CD4-positive, alpha-beta T cell treated with Interleukin-15 for 4 hours (primary cell): ENCODE measurements around the gene APEX2.
"Not testable (repeated sequence)": the region's sequence is repeated elsewhere in the genome, so short reads cannot be mapped to it uniquely, and the experiment has no call there.

Source experiments
- DNase-seq: peaks from one replicate; pipeline ENCODE4 v3.0.0-alpha.2; 2020; ENCODE audit warnings: low spot score

Gene APEX2

DNA sequence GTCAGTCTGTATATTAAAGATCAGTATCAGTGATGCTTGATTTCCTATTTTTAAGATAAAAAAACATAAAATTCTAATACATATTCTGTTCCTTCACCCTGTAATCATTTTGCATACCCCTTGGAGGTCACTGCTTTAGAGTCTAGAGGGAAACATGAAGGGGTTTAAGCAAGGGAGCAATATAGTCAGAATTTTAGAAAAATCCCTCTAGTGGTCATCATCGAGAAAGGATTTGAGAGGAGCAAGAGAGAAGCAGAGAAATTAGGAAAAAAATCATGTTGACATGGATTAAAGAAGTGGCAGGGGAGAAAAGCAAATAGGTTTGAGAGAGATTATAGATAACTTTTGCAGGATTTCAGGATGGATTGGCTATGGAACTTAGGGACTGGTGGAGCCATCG lies 11.1 kb downstream of the APEX2 start:
- no peak for DNase-seq

DNA sequence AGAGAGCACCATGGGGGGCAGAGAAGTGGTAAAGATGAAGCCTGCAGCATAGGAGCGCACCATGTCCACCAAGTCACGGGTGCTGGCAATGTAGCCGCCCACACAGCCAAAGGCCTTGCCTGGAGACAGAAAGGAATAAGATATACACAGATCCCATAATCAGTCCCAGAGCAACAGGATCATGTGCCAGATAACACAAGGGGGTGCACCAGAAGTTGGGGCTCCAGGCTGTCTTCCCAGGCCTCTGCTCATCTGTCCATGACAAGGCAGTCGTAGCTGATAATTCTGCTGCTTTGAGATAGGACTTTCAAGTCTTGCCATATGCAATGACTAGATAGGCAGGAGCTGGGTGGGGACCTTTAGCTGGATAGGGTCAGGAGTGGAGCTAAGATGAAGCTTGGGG lies 14.7 kb downstream of the APEX2 start:
- no peak for DNase-seq

DNA sequence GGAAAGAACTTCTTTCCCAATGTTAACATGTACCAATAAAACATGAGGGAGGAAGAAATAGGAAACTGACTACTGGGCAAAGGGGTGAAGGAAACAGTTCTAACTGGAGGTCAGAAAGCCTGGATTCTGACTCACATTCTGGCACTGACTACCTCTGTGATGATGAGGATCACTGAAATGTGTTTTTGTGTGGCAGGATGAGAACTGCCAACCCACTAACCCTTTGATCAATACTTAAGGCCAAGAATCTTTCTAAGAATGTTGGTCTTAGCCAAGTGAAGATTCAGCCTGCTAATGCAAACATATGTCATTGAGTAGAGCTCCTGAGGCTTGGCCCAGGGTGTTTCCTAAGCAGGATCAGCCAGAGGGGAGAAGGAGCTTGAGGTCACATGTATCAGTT lies 26.0 kb downstream of the APEX2 start:
- DNase-seq: no peak

DNA sequence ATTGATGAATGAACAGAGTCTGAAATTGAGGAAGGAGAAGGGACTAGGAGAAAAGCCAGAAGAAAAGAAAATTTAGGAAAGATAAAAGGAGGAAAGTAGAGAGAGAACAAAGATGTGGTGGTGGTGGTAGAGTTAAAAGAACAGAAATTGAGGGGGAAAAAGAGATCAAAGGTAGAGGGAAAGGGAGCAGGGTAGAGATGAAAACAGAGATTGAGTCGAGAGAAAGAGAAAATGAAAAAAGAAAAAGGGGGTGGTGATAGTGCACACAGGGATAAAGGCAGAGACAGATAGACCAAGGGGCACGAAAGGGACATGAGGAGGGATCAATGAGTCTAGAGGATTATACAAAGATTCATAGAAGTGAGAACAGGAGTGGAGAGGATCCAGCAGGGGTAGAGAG lies 26.7 kb downstream of the APEX2 start:
- no peak for DNase-seq

DNA sequence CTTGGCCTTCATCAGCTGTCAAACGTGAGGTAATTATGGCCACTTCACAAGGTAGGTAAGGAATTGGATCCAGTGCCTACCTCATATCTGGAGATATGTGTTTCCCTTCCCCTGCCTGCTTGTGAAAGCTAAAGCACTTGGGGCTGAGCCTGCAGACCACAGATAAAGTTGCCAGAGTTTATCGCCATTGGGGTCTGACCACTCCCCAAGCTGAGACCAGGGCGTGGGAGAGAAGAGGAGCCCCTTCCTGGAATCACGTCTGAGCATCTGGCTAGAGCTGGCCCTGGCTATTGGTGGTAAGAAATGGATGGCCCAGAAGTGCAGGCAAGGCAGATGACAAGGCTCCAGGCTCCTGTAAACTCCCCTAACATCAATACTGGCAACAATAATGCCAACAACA lies 27.9 kb downstream of the APEX2 start:
- no peak for DNase-seq

DNA sequence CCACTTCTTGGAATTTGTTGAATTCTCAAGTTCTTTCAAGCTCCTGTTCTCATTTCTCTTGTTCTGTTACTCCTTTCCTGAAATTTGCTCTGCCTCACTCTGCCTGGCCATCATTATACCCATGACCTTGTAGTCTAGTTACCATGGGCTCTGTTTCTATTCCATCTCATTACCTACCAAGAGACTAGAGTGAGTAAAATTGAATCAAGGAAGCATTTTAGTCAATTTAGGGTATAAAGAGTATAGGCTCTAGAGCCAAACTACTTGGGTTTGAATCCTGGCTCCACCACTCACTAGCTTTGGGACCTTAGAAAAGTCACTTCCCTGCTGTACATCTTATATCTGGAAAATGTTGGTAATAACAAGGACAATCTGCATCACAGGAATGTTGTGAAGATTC lies 28.4 kb downstream of the APEX2 start:
- DNase-seq: no peak

DNA sequence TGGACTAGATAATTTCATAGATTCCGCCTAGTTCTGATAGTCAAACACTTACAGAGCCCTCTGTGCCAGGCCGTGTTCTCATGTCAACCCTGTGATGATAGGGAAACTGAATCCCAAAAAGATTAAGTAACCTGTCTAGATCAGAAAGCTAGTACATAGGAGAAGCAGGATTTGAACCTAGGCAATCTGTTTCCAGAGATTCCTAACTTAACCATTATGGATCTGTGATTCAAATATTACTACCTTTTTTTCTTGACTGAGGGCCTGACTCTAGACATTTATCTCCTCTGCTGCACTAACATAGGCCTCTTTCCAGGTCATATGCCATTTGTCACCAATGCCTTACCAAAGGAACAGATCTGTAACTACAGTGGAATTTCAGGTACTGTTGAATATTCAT lies 29.1 kb downstream of the APEX2 start:
- no peak for DNase-seq

DNA sequence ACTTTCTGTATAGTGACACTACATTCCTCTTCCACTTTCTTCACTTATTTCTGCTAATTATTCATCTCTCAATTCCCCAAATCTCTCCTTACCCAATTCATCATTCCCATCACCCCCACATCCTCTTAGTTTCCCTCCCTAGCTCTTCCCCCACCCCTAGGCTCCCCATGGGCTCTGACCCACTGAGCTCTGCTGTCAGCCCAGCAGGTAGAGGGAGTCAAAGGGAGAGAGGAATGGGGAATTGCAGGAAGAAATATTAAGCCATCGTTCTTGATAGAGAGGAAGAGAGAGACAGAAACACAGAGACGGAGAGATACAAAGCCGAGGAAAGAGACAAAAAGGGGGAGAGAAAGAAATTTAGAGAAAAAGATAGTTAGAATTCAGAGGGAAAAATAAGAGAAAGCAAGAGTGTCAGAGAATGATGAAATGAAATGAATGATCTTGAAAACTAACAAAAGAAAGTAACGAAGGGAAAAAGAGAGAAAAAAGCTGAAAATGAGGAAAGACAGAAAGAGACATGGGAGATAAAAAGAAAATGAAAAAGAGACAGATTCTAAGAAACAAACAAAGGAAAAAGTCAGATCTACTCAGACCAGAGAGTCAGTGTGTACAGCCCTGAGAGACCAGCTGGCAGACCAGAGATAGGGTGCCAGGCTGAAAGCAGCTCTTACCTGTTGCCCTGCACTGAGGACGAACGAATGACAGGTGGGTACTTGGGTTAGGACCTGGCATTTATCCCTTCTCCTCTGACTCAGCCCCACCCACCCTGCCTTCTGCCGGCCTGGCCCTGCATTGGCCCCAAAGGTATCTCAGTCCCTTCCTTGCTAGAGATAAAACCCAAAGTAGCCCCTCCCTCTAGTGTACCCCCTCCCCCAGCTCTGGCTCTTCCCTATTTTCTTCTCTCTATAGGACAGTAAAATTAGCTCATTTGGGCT lies 30.4 kb downstream of the APEX2 start, which contains the start of gene ALAS2:
Gene ALAS2 (minus strand): TSS at position 707 of the 935 bp plus-strand sequence. CDS start 4,977 bp downstream, outside the sequence.
- no peak for DNase-seq

DNA sequence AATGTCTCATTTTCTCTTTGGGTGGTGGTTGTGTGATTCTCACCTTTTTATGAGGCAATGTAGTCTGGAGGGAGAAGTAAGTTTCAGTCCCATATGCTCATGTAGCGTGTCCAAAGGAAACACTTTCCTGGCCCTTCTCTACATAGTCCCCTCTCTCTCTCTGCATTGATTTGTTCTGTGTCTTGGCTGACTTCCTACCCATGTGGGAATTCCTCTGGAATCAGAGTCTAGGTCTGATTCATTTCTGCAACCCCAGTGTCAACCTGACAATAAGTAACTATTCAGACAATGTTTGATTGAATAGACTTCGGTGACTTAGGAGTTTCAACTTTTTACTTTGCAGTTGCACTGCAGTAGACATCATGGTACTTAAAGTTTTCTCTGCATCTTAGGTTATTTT lies 33.3 kb downstream of the APEX2 start:
- DNase-seq: no peak

DNA sequence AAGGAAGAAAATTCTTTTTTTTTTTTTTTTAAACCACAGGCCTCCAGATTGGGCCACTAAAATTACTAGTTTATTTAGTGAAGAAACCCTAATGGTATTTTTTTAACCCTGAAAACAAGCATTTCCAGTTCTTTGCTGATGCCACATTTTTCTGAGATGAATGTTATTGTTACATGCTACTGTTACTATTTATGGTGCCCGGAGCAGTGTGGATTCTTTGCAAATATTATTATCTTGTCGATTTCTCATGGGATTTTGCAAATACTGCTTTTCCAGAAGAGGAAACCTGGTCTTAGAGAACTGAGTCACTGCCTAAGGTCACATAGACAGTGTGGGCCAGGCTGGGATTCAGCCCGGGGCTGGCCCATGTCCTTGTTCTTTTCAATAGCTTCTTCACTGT lies 39.3 kb downstream of the APEX2 start:
- DNase-seq: no peak

DNA sequence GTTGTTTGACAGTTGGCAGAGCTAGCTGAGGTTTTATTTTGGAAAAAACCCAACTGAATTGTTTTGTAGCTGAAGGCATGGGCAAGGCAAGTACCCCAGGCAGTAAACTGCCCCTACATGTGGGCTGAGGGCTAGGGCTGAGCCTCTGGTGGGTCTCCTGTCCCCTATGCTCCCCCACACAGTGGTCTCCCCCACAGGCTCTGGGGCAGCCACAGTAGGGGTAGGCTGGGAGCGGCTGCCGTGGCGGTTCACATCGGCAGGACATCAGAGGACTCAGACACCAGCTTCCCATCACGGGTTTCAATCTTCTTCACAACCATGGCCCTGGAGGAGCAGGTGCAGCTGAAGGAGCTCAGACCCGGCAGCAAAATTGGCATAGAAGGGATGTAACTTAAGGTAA lies 41.4 kb downstream of the APEX2 start:
- DNase-seq: no peak

DNA sequence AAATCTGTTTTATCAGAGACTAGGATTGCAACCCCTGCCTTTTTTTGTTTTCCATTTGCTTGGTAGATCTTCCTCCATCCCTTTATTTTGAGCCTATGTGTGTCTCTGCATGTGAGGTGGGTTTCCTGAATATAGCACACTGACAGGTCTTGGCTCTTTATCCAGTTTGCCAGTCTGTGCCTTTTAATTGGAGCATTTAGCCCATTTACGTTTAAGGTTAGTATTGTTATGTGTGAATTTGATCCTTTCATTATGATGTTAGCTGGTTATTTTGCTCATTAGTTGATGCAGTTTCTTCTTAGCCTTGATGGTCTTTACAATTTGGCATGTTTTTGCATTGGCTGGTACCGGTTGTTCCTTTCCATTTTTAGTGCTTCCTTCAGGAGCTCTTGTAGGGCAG lies 50.4 kb downstream of the APEX2 start:
- DNase-seq: not testable (repeated sequence)

DNA sequence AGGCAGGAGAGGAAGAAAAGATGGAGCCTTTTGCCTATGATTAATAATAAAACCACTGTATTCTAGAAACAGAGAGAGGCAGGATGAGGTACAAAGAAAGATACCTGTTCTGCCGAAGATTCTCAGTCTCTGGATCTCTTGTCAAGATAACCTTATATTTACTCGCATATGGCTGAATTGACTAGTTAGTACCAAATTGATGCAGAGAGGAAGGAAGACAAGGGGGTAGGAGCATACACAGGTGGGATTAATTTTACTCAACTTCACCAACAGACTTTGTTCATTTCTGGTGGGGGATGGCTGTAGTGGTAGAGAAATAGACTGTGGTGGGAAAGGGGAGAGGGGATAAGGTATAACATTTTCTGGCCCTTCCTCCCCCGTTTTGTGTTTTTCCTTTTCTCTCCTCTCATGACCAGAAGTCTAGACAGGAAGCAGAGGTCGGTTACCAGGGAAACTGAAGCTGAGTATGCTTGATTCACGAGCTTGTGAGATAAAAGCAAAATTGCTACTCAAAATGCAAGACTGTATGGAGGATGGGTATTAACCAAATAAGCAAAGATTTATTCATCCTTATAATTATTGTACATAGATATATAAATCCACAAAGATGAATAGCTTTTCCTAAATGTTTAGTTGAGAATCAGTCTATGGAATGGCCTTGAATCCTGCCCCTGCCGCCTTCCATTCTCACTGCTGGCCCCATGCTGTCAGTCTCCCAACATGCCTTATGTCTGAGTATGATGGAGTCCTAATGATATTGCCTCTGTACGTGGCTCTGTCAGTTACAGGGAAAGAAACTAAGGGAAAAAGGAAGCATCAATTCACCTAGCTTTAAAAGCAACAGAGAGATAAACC lies 56.9 kb downstream of the APEX2 start:
- peak; percentile 67 for DNase-seq

DNA sequence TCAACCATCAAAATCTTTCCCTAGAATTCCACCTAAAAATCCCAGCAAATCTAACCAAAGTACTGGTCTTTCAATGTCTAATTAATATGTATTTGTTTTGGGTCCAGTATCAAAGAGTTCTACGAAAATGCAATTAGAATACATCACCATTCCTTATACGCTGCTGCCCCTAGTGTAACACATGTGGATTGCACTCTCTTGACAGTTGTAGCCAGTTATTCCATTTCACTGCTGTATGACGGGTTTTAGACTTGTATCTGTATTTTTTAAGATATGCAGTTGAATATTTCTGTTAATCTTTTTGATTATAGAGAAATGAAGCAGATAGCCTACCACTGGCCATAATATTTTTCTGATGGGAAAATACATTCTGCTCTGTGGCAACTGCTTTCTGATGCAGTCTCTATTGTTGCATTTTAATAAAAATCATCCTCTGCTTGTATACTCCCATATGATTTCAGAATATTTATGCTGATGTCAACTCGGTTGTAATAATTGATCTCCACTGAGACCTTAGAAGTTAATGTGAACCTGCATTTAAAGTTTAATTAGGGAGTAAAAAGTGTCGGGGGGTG lies 57.6 kb downstream of the APEX2 start:
- peak; percentile 57 for DNase-seq
